K562 (cell line): Measurements from ENCODE around the gene GABARAP. TPM values are rescaled to one million over a fixed set of nuclear protein-coding genes. Genes with fewer than 3 reads are reported as not detected.

Experiments used
- AFF4 ChIP-seq: sonication (generic); formaldehyde crosslinking; IDR thresholded peaks from 2 replicates; pipeline ENCODE4 v1.8.0; 2023; ENCODE audit warnings: mild to moderate bottlenecking, missing genetic modification reagents
- BRD9 ChIP-seq: fragments of 450-650 bp; IDR thresholded peaks from 2 replicates; pipeline ENCODE4 v1.6.1; 2018; ENCODE audit warnings: low read depth; ENCODE audit not compliant: partially characterized antibody
- CEBPB ChIP-seq: fragments of 450-650 bp; IDR thresholded peaks from 2 replicates; pipeline ENCODE4 v1.6.1; 2016; ENCODE audit warnings: missing genetic modification characterization, missing compliant biosample characterization
- CTCF ChIP-seq, 3 experiments: IDR thresholded peaks in 2 of 3; conservative IDR thresholded peaks in 1 of 3; 2 replicates each; pipeline ENCODE4 v1.5.1; 2011 to 2012; ENCODE audit warnings: low read length in 3 of 3, mild to moderate bottlenecking in 3 of 3, control low read depth in 2 of 3, improper control_type of control experiment in 1 of 3, inconsistent platforms in 1 of 3, low read depth in 1 of 3, mixed read lengths in 1 of 3, moderate library complexity in 1 of 3; ENCODE audit not compliant: insufficient read depth in 2 of 3
- FOXA3 ChIP-seq, 2 experiments: fragments of 450-650 bp in 1 of 2; sonication (generic) in 1 of 2; formaldehyde crosslinking; IDR thresholded peaks in 1 of 2; conservative IDR thresholded peaks in 1 of 2; 2 replicates each; pipeline versions ENCODE4 v1.4.0 to v1.8.0; 2020 to 2022; ENCODE audit warnings: mild to moderate bottlenecking in 2 of 2, missing genetic modification reagents in 1 of 2
- NFE2L1 ChIP-seq: fragments of 450-650 bp; IDR thresholded peaks from 2 replicates; pipeline ENCODE4 v1.6.1; 2016; ENCODE audit warnings: missing genetic modification characterization, low read depth, mild to moderate bottlenecking, missing compliant biosample characterization, moderate library complexity, borderline replicate concordance
- NKRF ChIP-seq: fragments of 450-650 bp; IDR thresholded peaks from 2 replicates; pipeline ENCODE4 v1.6.1; 2016; ENCODE audit warnings: borderline replicate concordance
- RB1 ChIP-seq: fragments of 450-650 bp; IDR thresholded peaks from 2 replicates; pipeline ENCODE4 v1.6.1; 2017; ENCODE audit warnings: low read depth, mild to moderate bottlenecking
- RBFOX2 ChIP-seq: fragments of 200-400 bp; formaldehyde crosslinking; IDR thresholded peaks from 2 replicates; pipeline ENCODE4 v1.6.1; 2017; ENCODE audit warnings: low read depth, mild to moderate bottlenecking, low read length, moderate library complexity
- TCF7 ChIP-seq: sonication (generic); IDR thresholded peaks from 2 replicates; pipeline ENCODE4 v1.6.1; 2016; ENCODE audit warnings: antibody characterized with exemption, borderline replicate concordance
- THRB ChIP-seq: fragments of 450-650 bp; formaldehyde crosslinking; conservative IDR thresholded peaks from 2 replicates; pipeline ENCODE4 v1.4.0; 2022; ENCODE audit warnings: mild to moderate bottlenecking, missing genetic modification characterization
- ZKSCAN1 ChIP-seq: fragments of 150-350 bp; IDR thresholded peaks from 2 replicates; pipeline ENCODE4 v1.6.1; 2016; ENCODE audit warnings: low read depth, low read length
- ZNF274 ChIP-seq: IDR thresholded peaks from 2 replicates; pipeline ENCODE4 v1.6.1; 2011; ENCODE audit warnings: low read depth, mild to moderate bottlenecking, low read length, moderate library complexity, borderline replicate concordance
- polyA plus RNA-seq, 8 experiments: library from polyadenylated mRNA; depleted of rRNA in 4 of 8; stranded (reverse) in 5 of 8; unstranded in 3 of 8; fragments of >200 nt; fragmentation: Nextera tagmentation in 2 of 8; fragmentation: Illumina TruSeq in 1 of 8; extraction: Ambion mirVana in 2 of 8; extraction: Trizol in 1 of 8; gene quantifications; 2 replicates each; pipeline versions ENCODE4 v1.2.1 to v1.2.3, GENCODE V29; 2011 to 2014; ENCODE audit warnings: inconsistent platforms in 1 of 8, missing spikeins in 1 of 8
- total RNA-seq, 7 experiments: library from RNA; depleted of rRNA in 6 of 7; stranded (reverse); fragments of >200 nt in 6 of 7; fragmentation: Illumina TruSeq in 2 of 7; extraction: Trizol in 2 of 7; gene quantifications; 2 replicates each; pipeline versions ENCODE4 v1.2.1 to v1.2.3, GENCODE V29; 2011 to 2021; ENCODE audit warnings: low replicate concordance in 1 of 7

GABARAP gene
- total and polyA plus RNA-seq, 9 of the 15 experiments (the other 6 are each of a cell fraction or from before 2014, with no cell fraction given) = 47.5 to 373 (median 152) TPM

GRCh38 chr17:7252176-7253043 is 10.2 kb upstream of the GABARAP start, which contains the start of gene ELP5 (continued):
- peak; percentile 52; the same call in 1 of the 2 replicates for TF ChIP-seq AFF4
- no peak for TF ChIP-seq THRB (CRISPR knock-in tag)
- TF ChIP-seq CTCF (IDR thresholded peaks at IDR 0.05 in 2 of 3, conservative IDR thresholded peaks at IDR 0.05 in 1 of 3; ENCODE audit: insufficient read depth in 2 of 3, low read depth in 1 of 3, low read length in 3 of 3) = peak in 2 of 3 experiments; percentile 27 to 39; a peak in 4 of 6 replicates
- no peak for TF ChIP-seq ZNF274
- TF ChIP-seq ZKSCAN1 = no peak
- TF ChIP-seq FOXA3 (CRISPR knock-in tag; conservative IDR thresholded peaks at IDR 0.05 in 1 of 2, IDR thresholded peaks at IDR 0.05 in 1 of 2) = no peak
- peak; percentile 58 for TF ChIP-seq BRD9
- 0 out of 2 replicates have a peak, but pooled peaks have one; percentile 35 for TF ChIP-seq RB1
- no peak for TF ChIP-seq NFE2L1 (tag)
- TF ChIP-seq TCF7 = no peak
- TF ChIP-seq NKRF = peak; percentile 88
- TF ChIP-seq RBFOX2 = peak; percentile 96
- no peak for TF ChIP-seq CEBPB
